ENCODE data around the gene GNGT2. TPM values are rescaled to one million over a fixed set of nuclear protein-coding genes. Genes with fewer than 3 reads are reported as not detected.
A peak's percentile ranks its signal among the peaks of the same experiment; 100 is the strongest.

Gene GNGT2
- total RNA-seq, 4 donors from 2014 or later, result 1.4 to 1.7 TPM; not detected in 2

- H3K4me3 ChIP-seq, result no peak overlapping the region
- no peak for DNase-seq
- H3K27ac ChIP-seq, result no peak overlapping the region
- TF ChIP-seq CTCF (IDR thresholded peaks at IDR 0.05), result no peak
- no peaks in the 10 kb centered on the region for H3K9me3 ChIP-seq
- 75 to 100% methylated on average over 1 to 4 of the region's 4 CpGs for WGBS, 2 donors
- peaks cover 0 to 12% (median 0%) of the 10 kb centered on the region in 4 donors for H3K27me3 ChIP-seq
- intact Hi-C loops (cut with DNase I), result no loop called here
- H3K4me1 ChIP-seq, result peaks cover 0 to 8% (median 0%) of the 10 kb centered on the region in 3 donors
- no peaks in the 10 kb centered on the region for H3K36me3 ChIP-seq
Observed at GRCh38 chr17:49235896-49236295, 25.5 kb upstream of the GNGT2 start.

GRCh38 chr17:49234509-49235080 is 24.2 kb upstream of the GNGT2 start:
- H3K27me3 ChIP-seq, result peaks cover 0 to 25% (median 3%) of the 10 kb centered on the region in 4 donors
- H3K27ac ChIP-seq, result no peak overlapping the region
- peaks cover 9 to 21% (median 11%) of the 10 kb centered on the region in 3 donors for H3K4me1 ChIP-seq
- 83 to 84% methylated on average over 5 of the region's 5 CpGs for WGBS, 2 donors
- no peak for DNase-seq
- H3K9me3 ChIP-seq, result no peaks in the 10 kb centered on the region
- intact Hi-C loops (cut with DNase I), result no loop called here
- no peak for TF ChIP-seq POLR2A (IDR thresholded peaks at IDR 0.05)
- no peak for TF ChIP-seq CTCF (IDR thresholded peaks at IDR 0.05)
- H3K36me3 ChIP-seq, result no peaks in the 10 kb centered on the region
- no peak overlapping the region for H3K4me3 ChIP-seq

- no peak for DNase-seq
- Histone ChIP-seq H3K4me1 (peaks cover 9 to 28% (median 11%) of the 10 kb centered on the region in 3 donors), H3K9me3 (no peaks in the 10 kb centered on the region), H3K4me3 (peak overlapping the region in 1 of 4 donors; percentile 69), H3K36me3 (no peaks in the 10 kb centered on the region), H3K27me3 (peaks cover 0 to 56% (median 3%) of the 10 kb centered on the region in 4 donors), H3K27ac (no peak overlapping the region)
- 76 to 78% methylated on average over 7 of the region's 7 CpGs for WGBS, 2 donors
- intact Hi-C loops (cut with DNase I), result no loop called here
- TF ChIP-seq CTCF (IDR thresholded peaks at IDR 0.05) (no peak), POLR2A (IDR thresholded peaks at IDR 0.05) (no peak)
Observed at GRCh38 chr17:49231563-49231894, 21.2 kb upstream of the GNGT2 start.

GRCh38 chr17:49230636-49231562 is 20.5 kb upstream of the GNGT2 start, which contains the start of gene PHOSPHO1:
TSS of gene PHOSPHO1 (minus strand) at chr17:49230787. CDS start at chr17:49226691, 4,096 bp downstream.
- Histone ChIP-seq H3K27me3 (peaks cover 0 to 62% (median 3%) of the 10 kb centered on the region in 4 donors), H3K36me3 (no peaks in the 10 kb centered on the region), H3K4me3 (peak within 1 kb of the TSS; percentile 38 to 69 (median 50)), H3K4me1 (peaks cover 9 to 28% (median 11%) of the 10 kb centered on the region in 3 donors), H3K27ac (peak within 1 kb of the TSS; percentile 20 to 39 (median 31)), H3K9me3 (no peaks in the 10 kb centered on the region)
- intact Hi-C loops (cut with DNase I), result no loop called here
- 3 to 8% methylated on average over 15 to 25 of the region's 58 CpGs for WGBS, 2 donors
- no peak for DNase-seq
- no peak for TF ChIP-seq CTCF (IDR thresholded peaks at IDR 0.05)
- TF ChIP-seq POLR2A (IDR thresholded peaks at IDR 0.05), result peak in 1 of 4 donors; percentile 34

Measured in esophagus squamous epithelium (tissue), 5 donors.